Fibroblast of gingiva (primary cell): ENCODE measurements around the gene PXMP4.

Experiments used
- DNase-seq: peaks from one replicate; pipeline ENCODE4 v3.0.0-alpha.2; 2011; ENCODE audit warnings: low read depth

Gene PXMP4

DNA sequence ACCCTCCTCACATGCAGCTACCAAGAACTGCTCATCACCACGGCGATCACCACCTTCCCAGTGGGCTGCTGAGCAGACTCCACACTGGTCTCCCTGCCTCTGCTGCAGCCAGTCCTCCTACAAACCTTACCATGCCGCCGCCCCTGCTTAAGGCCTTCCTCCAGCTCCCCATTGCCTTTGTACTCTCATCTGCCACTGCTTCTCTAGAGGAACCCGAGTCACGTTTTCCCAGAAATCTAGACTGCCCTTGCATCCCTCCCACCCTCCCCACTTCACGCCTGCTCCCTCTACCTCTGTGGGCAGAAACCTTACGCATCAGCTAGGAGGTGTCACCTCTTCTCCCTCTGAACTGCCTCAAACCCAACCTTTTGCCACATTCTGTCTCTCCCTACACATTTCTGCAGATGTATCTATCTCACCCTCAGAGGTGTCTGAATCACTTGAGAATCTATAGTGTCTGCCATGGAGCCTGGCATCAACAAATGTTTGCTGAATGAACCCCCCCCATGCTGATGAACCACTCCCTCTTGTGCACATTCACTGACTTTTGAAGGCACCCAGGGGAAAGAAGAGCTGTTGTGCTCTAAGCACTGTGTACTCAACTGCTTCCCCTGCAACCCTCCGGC lies 38.3 kb downstream of the PXMP4 start:
- no peak for DNase-seq

DNA sequence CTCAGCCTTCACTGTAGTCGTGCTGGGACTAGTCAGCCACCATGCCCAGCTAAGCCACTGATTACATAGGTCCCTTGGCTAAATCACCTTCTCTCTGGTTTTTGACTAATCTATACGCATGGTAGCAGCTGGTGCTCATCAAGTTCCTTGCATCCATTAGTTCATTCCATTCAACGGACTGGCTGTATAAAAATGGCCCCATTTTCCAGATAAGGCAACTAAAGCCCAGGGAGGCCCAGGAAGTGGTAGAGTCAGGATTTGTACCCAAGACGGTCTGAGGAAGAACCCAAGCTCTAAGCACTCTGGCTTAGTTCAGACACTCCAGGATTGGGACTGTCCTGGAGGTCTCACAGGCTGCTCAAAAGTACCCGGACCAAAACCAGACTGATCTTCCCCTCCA lies 38.8 kb downstream of the PXMP4 start:
- DNase-seq, result no peak

DNA sequence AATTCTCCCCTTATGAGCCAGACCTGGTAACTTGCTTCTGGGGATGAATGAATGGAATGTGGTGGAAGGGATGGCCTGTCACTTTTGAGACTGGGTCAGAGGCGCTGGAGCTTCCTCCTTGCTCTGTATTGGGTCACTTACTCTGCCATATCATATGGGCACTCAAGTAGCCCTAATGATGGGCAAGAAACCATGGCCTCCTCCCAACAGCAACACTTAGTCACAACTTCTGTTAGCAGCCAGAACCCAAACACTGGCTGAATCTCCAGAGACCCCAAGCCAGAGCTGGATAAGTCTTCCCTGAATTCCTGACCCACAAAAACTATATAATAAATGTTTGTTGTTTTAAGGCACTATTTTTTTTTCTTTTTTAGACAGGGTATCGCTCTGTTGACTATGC lies 39.4 kb downstream of the PXMP4 start:
- peak; percentile 86 for DNase-seq

DNA sequence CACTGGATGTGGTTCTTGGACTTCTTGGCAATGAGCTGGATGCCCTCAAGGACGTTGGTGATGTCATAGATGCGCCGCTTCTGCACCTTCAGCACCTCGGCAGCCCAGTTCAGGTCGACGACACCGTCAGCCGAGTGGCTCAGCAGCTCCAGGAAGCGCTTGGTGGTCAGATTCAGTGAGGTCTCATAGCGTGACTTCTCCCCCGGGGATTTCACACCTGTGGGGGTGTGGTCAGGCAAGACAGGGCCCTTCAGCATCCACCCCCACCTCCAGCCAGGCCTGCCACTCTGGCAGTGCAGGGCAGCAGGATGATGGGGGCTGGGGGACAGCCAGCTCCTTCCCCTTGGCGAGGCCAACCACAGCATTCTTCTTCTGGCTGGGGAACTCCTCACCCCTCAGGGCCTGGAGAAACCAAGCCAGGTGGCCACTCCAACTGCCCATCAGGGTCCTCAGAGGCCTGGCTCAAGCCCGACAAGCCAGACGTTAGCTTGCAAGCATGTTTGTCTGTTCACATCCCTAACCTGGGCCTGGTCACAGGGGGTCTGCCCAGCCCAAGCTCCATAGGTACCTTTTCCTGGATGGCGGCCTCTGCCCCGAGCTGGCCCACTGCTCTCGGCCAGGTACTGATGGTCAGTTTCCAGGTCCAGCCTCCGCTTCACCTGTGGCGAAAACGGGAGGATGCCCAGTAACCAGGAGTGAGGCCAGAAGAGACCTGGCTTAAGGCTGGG lies 40.2 kb downstream of the PXMP4 start:
- no peak for DNase-seq

DNA sequence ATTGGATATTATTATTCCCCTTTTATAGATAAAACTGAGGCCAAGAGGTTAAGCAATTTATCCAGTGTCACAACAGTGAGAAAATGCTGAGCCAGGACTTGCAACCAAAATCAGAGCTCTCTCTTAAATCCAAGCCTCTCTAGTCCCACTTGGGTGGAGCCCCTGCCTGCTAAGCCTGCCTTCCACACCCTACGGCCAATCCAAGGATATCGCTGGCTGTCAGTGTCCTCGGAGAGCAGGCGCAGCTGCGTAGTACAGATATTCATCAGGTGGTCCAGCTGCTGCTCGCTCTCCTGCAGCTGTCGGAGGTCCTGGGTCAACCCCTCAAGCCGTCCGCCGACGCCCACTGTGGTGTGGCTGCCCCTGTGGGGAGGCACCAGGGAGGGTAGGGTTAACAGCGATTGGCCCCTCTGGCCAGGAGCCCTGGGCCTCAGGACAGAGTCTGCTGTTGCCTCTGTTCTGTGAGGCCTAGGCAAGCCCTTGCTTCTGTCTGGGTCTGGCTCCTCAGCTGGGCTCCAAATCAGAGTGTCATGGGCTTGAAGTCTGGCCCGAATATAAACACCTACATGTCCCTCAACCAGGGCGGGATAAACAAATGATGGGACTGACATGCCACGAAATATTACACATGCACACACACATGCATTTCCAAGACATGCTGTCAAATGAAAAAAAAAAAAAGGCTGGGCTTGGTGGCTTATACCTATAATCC lies 42.0 kb downstream of the PXMP4 start:
- DNase-seq, result no peak

DNA sequence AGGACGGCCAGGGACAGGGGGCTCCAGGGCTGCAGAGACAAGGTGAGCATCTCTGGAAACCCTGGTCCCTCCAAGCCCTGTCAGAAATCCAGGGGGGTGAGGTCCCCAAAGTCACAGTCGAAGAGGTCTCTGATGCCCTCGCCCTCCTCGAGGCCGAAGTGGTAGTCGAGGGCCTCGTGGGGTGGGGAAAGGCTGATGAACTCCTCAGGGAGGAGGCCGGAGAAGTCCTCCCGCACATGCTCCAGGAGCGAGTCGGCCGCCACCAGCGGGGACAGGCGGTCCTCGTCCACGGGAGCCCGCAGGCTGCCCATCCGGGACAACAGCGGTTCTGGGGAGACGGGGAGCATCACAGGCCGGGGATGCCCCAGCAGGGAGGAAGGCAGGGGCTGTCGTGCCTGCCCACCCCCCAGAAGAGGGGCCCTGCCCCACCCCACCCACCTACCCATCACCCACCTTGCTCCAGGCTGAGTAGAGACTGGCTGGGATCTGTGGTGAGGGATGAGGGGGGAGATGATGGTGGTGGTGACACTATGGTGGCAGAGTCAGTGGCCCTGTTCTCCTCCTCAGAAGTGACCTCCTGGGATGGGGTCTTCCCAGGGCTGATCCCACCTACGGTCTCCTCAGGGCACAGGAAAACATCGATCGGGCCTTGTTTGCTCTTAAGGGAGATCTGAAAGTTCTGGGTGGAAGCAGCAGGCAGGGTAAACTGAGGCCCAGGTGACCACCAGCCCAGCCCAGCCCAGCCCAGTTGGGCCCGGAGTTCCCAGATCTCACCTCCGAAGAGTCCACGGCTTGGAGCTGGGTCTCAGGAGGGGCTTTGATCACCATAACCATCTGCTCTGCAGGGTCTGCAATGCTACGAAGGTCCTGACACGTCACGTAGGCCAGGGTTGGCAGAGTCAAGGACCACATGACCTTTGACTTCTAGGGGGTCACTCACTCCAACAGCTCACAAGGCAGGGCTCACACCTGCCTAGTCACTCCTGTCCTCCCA lies 43.2 kb downstream of the PXMP4 start:
- DNase-seq, result no peak

DNA sequence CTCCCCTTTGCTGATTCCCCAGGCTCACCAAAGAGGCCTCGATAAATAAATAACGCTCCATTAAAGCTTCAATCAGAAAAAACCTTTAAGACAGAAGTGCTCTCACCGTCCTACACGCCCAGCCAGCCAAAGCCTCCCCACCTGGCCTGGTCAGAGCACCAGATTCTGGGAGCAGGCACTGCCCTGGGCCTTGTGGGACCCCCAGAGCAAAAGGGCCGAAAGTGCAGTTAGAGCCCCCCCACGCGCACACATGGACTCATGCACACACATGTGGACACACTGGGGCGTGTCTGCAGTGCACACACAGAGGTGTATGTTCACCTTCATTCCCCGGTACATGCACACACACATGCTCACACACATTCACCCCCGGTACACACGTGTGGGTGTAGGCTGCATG lies 44.0 kb downstream of the PXMP4 start:
- no peak for DNase-seq

DNA sequence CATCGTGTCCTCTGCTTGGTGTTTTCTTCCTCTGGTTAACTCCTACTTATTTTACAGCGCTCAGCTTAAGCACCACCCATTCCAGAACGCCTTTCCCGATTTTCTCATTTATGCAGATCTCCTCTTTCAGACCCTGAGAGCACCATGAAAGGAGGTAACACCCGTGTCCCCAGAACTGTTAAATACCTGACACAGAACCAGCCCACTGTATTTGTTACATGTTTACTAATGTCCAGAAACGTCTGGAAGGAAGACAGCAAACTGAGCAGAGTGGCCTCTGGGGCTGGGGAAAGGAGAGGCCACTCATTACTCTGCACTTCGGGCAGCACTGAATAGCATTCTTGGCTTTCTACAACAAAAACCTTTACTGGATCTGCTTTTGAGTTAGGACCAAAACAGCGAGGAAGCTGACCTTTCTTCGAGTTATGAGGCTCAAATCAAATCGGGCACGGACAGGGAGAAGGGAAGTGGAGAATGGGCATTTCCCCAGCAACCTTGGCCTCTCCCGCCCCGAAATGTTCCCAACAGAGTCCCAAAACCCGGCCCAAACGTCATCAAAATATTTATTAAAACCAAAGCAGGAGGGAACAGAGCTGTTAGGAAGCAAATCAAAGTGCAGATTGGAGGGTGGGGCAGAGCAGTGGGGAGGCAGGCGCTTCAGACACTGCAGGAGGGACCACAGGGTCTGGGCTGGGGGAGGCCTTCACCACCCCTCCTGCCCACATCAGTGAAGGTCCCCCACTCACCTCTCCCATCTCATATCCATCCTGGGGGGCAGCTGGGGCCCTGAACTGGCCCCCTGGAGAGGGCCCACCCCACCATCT lies 44.8 kb downstream of the PXMP4 start:
- peak; percentile 86 for DNase-seq

DNA sequence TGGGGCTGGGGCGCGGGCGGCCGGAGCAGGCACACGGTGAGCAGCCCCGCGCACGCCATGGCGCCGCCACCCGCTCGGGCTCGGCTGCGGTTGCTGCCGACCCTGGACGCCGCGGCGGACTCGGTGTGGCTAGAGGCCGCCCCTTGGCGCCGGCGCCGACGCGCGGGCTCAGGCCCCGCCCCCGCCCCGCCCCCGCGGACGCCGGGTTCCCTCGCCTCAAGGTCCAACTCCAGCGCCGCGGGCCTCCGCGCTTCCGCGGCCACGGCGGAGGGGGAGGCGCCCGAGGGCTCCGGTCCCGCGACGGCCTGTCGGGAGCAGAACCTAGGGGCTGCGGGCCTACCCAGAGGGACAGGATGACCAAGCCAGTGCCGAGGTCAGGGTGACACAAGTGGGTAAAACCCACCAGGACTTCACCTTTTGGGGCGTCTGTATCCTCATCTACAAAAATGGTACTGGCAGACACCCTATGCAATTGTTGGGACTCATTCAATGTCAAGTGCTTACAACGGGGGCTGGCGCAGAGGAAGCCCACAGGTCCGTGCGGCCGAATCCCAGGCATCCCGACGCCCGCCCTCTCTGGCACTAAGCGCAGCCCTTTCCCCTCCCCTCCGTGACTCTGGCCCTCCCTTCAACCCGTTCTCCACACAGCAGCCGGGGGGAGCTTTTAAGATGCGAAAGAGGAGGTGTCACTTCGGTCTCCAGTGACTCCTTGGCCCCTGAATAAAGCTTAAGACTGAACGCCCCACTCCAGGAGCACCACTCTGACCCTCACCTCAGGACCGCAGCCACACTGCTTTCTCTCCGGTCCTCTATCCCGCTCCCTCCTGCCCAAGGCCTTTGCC lies 45.6 kb downstream of the PXMP4 start, which contains the start of gene NECAB3:
Gene NECAB3, minus strand, starts transcription at position 135 of the 842 bp plus-strand sequence. Its CDS starts 76 bp downstream, at position 59.
- DNase-seq, result peak; percentile 78

DNA sequence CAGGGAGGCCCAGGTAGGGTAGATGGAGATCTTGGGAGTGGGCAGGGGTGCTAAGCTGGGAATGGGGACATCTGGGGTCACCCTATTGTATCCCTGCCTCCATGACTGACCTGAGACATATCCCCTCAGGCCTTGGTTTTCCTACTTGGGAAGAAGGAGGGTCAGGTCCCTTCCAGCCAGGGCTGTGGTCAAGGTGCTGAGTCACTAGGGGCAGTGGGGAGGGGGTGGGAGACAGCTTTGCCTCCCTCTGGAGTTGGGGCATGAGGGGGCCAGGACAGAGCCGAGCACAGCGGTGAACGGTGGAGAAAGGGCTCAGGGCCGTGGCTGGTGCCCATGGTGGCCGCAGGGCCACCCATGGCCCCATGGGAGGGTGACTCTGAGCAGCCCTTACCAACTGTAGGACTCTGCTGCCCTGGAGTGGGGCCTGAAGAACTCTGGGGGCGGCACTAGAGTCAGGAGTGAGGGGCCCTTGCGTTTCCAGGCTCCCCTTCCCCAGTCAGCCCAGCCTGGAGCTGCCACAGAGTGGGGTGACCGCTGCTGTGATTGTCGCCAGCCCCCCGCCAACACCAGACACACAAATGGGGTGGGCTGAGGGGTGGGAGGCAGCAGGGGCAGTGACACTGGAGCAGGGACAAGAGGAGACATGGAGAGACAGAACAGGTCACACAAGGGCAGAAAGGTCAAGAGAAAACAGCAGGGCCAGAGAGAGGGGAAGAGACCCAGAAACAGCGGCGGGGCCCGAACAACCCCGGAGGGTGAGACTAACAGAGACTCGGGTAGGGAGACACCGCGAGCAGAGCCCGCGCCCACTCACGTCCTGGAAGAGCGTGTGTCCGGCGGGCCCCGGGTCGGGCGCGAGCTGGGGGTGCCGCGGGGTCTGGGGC lies 46.5 kb downstream of the PXMP4 start:
- no peak for DNase-seq

DNA sequence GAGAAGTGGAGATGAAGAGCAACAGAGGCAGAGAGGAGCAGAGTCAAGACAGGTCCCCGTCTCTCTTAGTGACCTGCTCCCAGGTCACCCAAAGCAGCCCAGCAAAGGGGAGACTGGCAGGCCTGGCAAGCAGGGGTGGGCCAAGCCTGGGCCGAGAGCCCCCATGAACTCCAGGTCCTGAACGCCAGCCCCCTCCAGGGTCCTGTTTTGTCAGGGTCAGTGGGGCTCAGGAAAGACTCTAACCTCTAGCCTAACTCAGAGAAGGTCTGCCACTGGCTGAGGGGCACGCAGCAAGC lies 47.0 kb downstream of the PXMP4 start:
- DNase-seq, result no peak

DNA sequence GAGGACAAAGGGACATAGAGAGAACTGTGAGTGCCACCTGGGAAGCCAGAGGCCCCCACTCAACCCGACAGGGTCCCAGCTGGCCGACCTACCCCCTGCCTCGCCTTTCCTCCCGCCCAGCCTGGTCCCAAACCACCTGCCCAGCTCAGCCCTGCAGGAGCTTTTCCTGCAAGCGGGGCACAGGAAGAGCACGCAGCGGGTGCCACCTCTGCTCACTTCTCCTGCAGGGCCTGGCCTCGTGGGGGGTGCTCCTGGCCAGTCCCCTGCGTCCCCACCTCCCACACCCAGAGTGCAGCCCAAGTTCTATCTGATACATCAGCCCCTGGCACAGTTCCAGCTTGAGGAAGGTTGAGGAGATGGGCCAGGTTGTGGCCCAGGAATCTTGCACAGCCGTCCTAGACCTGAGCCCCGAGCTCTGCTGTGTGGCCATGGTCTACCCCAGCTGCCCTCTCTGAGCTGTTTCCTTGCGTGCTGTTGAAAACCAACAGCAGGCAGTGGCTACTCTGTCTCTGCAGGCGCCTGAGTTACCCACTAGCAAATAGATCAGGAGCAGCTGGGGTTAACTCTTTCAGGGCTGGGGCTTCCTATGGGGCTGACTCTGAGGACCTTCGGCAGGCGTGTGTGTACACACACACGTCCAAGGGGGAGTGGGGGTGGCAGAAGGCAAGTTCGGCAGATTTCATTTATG lies 47.5 kb downstream of the PXMP4 start:
- DNase-seq, result no peak

DNA sequence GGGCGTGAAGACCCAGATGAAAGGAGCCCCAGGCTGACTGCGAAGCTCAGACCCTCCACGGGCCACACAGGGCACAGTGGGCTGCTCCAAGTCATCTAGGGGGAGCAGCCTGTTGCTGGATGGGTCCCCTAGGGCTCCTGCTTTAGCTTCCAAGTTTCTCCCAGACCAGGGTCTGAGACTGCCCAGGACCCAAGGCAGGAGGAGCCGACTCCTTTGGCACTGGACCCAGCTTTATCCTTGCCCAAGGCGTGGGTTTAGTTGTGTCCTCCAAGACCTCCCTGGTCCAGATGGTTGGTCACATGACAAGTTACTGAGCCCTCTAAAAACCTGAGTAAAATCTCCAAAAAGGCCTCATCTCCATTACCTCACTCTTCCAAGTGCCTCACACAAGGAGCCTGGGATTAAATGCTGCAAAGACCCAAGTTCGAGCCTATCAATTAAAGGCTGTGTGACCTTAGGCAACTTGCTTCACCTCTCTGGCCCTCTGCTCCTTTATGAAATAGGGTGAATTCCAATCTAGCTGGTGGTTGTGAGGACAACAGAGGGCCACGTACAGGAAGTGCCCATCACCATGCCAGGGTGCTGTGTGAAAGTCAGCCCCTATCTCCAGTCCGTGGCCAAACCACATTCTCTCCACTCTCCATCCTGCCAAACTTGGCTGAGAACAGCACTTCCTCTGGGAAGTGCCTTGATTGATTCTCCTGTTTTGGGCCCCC lies 48.4 kb downstream of the PXMP4 start:
- no peak for DNase-seq

DNA sequence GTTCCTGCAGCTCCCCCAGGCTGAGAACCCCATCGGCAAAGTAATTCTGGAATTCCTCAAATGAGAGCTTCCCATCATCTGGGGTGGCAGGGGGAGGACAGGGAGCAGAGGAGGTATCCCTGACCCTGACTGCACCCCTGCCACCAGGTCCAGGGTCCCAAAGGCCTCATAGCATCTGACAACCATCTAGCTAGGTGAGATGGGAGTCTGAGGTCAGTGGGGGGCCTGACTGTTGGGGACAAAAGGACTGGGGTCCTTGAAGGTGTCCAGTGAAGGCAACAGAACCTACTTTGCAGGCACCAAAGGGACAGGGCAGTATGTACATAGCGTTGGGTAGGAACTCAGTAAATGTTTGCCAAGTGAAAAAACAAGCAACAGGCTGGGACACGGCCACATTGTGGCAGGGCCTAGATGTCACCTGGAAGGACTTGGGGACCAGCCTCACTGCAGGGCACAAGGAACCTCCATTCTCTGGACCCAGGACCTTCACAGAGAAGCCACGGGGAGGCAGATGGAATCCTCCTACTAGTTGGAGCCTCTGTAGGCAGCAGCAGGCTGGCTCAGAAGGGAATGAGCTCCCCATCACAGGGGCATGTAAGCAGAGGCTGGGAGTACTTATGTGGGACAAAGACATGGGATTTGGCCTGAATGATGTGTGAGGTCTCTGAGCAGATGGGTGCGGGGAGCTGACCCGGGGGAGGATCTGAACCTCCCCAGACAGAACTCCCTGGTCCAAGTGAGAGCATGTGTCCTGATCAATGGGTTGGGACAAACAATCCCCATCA lies 49.2 kb downstream of the PXMP4 start:
- DNase-seq, result no peak

DNA sequence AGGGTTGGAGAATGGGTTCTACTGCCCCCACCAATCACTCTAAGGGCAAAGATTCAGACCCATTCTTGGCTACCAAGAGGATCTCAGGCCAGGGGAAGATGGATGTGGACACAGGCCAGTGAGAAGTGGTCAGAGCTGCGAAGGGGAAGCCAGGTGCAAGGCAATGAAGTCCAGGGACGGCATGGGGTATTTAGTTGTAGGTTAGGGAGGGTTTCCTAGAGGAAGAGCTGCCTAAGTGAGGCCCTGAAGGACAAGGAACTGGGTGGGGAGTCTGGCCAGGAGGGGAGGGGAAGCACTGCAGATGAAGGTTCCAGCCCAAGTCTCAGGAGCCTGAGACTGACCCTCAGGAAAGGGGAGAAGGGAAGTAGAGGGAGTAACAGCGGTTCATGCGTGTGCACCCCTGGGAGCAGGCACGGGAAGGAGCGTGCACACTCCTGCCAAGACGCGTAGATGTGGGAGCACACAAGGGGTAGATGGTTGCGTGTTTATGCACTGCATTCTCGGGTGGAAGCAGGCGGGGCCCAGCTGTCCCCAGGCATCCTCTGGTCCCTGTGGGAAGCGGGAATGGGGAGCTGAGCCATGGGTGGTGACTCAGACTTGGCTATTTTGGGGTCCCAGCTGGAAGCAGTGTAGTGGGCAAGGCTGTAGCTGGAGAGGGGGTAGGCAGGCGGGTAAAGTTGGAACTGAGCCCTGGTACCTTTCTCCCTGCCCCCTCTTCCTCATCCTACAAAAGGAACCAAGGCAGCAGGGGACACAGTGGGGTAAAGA lies 50.1 kb downstream of the PXMP4 start:
- no peak for DNase-seq

DNA sequence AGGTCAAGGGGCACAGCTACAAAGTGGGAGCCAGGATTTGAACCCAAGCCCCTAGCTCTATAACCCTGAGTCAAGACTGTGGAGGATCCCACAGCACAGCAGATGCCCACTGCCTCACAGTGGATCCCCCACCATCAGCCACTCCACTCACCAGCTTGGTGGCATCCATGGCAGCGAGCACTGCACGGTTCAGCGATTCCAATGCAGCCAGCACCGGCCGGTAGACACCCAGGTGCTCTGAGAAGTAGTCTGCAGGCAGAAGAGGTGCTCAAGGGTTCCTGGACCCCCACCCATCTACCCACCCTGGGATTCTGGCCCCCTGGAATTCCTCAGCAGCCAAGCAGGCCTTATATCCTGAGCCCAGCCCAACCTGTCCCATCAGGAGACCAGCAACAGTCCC lies 50.9 kb downstream of the PXMP4 start:
- no peak for DNase-seq
